Measurements from ENCODE around the gene KIAA1958.

Gene KIAA1958

GRCh38 chr9:112531666-112532282 is 45.1 kb downstream of the KIAA1958 start:
- no peak for DNase-seq

GRCh38 chr9:112532427-112532826 is 45.8 kb downstream of the KIAA1958 start:
- no peak for DNase-seq

DNA sequence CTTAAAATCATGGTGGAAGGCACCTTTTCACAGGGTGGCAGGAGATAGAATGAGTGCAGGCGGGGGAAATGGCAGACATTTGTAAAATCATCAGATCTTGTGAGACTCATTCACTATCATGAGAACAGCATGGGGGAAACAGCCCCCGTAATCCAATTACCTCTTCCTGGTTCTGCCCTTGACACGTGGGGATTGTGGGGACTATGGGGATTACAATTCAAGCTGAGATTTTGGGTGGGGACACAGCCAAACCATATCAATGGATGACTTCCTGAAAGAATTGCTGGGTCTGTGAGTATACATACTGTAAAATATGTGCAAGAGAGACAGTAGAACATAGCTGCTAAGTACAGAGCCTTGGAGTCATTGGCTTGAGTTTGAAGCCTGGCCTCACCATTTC is 47.0 kb downstream of the KIAA1958 start:
- no peak for DNase-seq

DNA sequence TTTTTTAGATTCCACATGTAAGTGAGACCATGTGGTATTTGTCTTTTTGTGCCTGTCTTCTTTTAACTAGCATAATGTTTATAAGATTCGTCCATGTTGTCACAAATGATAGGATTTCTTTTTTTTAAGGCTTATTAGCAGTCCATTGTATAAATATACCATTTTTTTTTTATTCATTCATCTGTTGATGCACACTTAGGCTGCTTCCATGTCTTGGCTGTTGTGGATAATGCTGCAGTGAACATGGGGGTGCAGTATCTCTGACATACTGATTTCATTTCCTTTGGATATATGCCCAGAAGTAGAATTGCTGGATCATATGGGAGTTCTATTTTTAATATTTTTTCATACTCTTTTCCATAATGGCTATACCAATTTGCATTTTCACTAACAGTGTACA is 48.7 kb downstream of the KIAA1958 start:
- peak; percentile 39 for DNase-seq

GRCh38 chr9:112535811-112536210 is 49.2 kb downstream of the KIAA1958 start:
- no peak for DNase-seq

- DNase-seq: no peak
Observed at GRCh38 chr9:112537561-112537960, 50.9 kb downstream of the KIAA1958 start.

DNA sequence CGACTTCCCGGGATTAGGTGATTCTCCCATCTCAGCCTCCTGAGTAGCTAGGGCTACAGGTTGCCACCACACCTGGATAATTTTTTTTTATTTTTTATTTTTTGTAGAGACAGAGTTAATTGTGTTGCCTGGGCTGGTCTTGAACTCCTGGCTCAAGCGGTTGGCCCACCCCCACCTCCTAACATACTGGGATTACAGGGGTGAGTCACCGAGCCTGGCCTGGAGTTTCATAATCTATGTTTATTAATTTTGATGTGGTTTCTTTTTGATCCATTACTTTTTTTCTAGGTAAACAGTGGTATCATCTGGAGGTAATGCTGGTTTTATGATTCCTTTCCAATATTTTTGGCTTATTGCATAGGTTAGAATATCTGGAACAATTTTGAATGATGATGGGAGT is 54.2 kb downstream of the KIAA1958 start:
- DNase-seq: no peak

DNA sequence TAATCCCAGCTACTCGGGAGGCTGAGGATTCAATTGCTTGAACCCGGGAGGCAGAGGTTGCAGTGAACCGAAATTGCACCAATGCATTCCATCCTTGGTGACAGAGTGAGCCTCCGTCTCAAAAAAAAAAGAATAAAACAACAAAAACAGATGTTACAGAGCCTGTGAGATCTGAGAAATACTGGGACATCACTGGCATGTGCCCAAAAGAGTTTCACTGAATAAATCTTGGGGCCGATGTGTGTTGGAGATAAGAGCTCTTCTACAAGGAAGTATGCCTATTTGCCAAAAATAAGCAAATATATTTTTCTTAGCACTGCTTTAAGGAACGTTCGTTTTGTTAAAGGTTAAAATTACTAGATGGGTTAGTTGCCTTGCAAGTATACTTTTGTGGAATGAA is 55.1 kb downstream of the KIAA1958 start:
- no peak for DNase-seq

DNA sequence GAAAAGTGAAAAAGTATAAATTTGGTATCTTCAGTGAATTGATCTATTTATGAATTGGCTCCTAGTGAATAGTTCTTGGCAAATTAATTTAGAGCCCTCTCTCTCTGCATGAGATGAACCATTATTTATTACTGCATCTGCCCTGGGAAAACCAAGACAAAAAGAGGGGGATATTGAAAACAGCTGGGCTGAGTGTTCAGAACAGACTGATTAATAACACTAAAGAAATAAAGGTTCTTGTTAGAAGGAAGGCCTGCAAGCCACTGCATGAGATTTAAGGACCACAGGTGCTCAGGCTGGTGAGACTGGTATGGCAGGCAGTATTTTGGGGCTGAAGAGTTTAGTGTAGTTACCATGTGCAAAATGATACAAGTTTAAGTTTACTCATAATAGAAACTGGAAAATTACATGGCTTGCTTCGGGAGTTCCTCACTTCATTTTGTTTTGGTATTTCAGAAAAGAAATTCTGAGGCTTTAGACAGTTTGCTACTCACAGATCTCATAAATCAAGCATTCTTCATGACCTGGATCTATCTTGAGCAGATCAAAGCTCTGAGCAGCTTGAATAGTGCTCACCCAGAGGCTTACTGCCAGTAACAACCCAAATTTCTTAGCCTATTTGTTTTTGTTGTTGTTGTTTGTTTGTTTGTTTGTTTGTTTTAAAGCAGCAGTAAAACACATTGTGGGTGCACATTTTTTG is 56.1 kb downstream of the KIAA1958 start:
- DNase-seq: no peak

DNA sequence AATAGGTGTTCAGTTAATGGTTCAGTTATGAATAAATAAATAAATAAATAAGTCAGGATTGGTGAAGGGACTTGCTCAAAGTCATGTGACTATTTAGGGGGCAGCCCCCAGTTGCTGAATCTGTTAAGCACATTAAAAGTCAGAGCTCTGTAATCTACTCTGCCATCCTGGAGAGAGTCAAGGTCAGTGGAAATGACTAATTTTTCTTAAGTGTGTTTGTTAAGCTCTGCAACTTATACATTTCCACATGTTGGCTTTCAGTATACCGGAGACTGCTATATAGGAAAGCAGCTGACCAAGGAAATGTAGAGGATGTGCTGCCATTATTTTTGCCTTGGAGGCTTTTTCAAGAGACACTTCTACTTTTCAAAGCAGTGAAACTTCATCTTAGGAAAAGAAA is 57.9 kb downstream of the KIAA1958 start:
- DNase-seq: no peak

- no peak for DNase-seq
Observed at GRCh38 chr9:112545237-112545636, 58.6 kb downstream of the KIAA1958 start.

DNA sequence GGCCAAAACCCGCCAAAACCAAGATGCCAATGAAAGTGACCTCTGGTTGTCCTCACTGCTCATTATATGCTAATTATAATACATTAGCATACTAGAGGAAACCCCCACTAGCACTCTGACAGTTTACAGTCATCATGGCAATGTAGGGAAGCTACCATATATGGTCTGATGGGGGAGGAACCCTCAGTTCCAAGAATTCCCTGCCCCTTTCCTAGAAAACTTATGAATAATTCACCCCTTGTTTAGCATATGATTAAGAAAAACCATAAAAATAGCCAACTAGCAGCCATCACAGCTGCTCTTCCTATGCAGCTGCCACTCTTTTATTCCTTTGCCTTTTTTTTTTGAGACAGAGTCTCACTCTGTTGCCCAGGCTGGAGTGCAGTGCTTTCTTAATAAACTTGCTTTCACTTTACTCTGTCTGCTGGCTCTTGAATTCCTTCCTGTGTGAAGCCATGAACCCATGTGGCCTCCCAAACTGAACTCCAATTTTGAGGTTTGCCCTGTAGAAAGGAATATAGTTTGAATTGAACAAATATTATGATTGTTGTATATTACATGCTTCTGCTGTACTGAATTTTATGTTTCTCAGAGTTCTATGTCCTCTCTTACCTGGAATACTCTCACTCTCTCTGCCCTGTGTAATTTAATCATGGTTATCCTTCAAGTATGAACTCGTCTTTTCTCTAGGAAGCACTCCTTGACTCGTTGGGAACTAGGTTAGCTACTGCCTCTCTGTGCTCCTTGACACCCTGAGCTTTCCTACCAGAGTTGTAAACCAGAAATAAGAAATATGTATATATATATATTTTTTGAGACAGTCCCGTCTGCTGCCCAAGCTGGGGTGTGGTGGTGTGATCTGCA is 59.8 kb downstream of the KIAA1958 start:
- no peak for DNase-seq

DNA sequence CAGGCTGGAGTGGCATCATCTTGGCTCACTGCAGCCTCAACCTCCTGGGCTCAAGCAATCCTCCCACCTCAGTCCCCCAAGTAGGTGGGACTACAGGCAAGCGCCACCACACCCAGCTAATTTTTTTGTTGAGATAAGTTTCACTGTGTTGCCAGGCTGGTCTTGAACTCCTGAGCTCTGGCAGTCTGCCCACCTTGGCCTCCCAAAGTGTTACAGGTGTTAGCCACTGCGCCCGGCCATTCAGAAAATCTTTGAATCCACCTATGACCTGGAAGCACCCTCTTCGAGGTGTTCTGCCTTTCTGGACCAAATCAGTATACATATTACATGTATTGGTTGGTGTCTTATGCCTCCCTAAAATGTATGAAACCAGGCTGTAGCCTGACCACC is 61.4 kb downstream of the KIAA1958 start:
- no peak for DNase-seq

DNA sequence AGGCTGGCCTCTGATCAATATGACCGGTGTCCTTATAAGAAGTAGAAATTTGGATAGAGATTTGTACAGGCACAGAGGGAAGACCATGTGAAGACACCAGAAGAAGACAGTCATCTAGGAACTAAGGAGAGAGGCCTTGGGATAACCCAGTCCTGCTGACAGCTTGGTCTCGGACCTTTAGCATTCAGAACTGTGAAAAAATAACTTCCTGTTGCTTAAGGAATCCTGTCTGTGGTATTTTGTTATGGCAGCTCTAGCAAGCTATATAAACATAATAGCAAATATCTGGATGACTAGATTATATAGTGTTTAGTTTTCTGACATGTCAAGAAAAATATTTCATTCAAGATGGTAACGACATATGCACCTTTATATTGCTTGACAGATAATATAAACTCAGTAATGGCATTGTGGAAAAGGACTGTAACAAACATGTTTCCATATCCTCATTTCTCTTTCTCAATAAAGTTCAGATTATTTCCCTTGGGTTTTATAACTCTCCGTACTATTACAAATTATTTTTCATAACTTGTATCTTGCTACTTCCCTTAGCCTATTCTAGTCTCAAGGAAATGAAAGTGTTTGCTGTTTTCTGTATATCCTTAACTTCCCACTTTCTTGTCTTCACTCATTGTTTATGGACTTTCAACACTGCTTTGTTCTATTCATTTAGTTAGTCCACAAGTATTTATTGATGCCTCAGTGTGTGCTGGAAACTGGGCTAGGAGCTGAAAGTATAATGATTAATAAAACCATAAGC is 62.4 kb downstream of the KIAA1958 start:
- DNase-seq: no peak

DNA sequence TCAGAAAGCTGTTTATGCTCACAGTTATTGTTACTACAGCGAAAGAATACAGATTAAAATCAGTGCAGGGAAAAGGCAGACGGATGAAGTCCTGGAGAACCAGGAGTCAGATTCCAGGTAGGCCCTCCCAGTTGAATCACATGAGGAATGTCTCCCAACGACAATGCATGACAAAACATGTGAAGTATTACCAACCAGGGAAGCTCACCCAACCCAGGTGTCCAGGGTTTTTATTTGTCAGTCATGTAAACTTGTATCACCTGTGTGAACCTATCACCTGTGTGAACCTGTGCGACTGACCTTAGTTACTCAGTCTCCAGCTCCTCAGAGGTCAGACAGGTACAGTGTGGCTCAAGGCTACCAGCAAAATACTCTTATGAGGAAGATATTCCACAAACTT is 63.9 kb downstream of the KIAA1958 start:
- no peak for DNase-seq

DNA sequence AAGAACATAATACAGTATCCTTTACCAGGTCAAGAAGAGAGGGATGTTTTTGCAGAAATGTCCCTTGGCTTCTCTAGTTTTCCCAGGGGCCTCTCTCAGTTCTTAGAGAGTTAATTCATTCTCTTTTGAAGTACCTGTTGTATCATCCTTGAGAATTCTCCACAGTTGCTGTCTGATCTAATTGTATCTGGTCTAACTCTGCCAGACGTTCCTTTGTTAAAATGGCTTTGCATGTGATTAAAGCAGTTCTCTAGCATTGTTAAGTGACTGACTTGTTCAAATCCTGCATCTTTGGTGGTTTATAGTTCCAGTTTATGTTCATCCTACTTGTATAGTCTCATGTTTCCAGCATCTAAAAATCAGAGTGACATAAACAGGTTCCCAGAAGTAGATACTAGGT is 65.0 kb downstream of the KIAA1958 start:
- DNase-seq: no peak

GRCh38 chr9:112552229-112553056 is 65.8 kb downstream of the KIAA1958 start:
- DNase-seq: no peak

DNA sequence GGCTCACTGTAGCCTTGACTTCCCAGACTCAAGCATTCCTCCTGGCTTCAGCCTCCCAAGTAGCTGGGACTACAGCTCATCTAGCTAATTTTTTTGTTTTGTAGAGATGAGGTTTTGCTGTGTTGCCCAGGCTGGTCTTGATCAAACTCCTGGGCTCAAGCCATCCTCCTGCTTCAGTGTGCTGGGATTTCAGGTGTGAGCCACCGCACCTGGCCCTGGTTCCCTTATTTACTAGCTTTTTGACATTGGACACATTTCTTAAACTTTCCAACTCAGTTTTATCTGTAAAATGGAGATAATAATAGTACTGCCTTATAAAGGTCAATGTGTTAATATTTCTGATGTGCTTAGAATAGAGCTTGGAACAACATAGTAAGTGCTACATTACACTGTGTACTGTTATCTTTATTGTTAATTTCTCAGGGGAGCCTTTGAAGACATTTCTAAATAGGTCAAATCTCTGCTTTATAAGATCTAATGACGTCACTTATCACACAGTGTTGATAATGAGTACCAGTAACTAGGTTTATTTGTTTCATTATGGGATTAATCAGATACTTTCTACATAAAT is 66.7 kb downstream of the KIAA1958 start:
- no peak for DNase-seq

DNA sequence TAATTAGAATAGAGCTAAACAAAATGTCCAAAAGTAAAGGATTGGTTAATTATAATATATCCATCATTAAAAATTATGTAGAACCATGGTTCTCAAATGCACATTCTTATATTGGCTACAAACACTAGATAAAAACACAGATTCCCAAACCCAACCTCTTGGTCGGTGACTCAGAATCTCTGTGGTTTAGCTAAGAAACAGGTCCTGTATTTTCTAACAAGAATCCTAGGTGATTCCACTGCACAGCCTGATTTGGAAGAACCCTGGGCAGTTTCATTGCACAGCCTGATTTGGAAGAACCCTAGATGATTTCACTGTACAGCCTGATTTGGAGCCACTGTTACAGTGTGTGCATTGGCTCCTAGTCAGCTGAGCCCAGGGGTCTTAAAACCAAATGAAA is 67.9 kb downstream of the KIAA1958 start:
- DNase-seq: no peak

GRCh38 chr9:112555101-112555643 is 68.5 kb downstream of the KIAA1958 start:
- DNase-seq: no peak

DNA sequence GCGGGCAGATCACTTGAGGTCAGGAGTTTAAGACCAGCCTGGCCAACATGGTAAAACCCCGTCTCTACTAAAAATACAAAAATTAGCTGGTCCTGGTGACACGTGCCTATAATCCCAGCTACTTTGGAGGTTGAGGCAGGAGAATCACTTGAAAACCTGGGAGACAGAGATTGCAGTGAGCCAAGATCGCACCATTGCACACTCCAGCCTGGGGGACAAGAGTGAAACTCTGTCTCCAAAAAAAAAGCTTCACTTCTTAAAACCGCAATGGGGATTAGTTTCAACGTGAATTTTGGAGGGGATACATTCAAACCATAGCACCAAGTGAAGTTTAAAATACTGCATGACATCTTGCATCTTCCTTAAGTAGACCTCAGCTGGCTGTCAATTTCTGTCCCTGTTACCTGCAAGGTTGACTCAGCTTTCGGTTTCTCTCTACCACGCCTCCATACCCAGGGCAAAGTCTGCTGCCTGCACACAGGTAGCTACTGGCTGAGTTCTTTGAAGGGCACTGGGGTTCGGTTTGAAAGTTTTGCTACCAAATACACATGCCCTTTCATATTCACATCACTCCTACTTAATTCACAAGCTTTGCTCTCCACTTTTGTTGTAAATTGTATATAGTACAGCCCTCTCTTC is 69.3 kb downstream of the KIAA1958 start:
- DNase-seq: no peak
